WERI-Rb-1 (cell line): ENCODE results near the gene OTULINL.

Experiments
- DNase-seq: peaks from one replicate; pipeline ENCODE4 v3.0.0-alpha.2; 2020
- H3K27ac ChIP-seq: fragments of 250-450 bp; sonication (Bioruptor Pico); 2 replicates; pipeline ENCODE4 v1.5.1; 2020; ENCODE audit warnings: mild to moderate bottlenecking, moderate library complexity
- H3K27me3 ChIP-seq: fragments of 250-450 bp; sonication (Bioruptor Pico); 2 replicates; pipeline ENCODE4 v1.5.1; 2021; ENCODE audit warnings: mild to moderate bottlenecking, low read depth, moderate library complexity; ENCODE audit not compliant: insufficient read depth, severe bottlenecking
- H3K36me3 ChIP-seq: fragments of 250-450 bp; sonication (Bioruptor Pico); 2 replicates; pipeline ENCODE4 v1.5.1; 2020; ENCODE audit warnings: mild to moderate bottlenecking, moderate library complexity
- H3K4me3 ChIP-seq: 2 replicates; pipeline ENCODE4 v1.5.1; 2011; ENCODE audit warnings: low read depth, mild to moderate bottlenecking, control low read depth, low read length
- H3K9me3 ChIP-seq: fragments of 250-450 bp; sonication (Bioruptor Pico); 2 replicates; pipeline ENCODE4 v1.5.1; 2021; ENCODE audit warnings: mild to moderate bottlenecking, moderate library complexity; ENCODE audit not compliant: severe bottlenecking
- TF ChIP-seq, protein P1 (sequence below): IDR thresholded peaks from 2 replicates; pipeline ENCODE4 v1.5.1; 2011; ENCODE audit warnings: low read depth, mild to moderate bottlenecking, control low read depth, inconsistent platforms, low read length

OTULINL gene

GRCh38 chr5:14577079-14577725 is 4.4 kb upstream of the OTULINL start:
- no peaks in the 10 kb centered on the region for H3K27me3 ChIP-seq
- TF ChIP-seq, protein P1, sequence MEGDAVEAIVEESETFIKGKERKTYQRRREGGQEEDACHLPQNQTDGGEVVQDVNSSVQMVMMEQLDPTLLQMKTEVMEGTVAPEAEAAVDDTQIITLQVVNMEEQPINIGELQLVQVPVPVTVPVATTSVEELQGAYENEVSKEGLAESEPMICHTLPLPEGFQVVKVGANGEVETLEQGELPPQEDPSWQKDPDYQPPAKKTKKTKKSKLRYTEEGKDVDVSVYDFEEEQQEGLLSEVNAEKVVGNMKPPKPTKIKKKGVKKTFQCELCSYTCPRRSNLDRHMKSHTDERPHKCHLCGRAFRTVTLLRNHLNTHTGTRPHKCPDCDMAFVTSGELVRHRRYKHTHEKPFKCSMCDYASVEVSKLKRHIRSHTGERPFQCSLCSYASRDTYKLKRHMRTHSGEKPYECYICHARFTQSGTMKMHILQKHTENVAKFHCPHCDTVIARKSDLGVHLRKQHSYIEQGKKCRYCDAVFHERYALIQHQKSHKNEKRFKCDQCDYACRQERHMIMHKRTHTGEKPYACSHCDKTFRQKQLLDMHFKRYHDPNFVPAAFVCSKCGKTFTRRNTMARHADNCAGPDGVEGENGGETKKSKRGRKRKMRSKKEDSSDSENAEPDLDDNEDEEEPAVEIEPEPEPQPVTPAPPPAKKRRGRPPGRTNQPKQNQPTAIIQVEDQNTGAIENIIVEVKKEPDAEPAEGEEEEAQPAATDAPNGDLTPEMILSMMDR: no peak
- DNase-seq: no peak
- H3K4me3 ChIP-seq: no peak overlapping the region
- H3K9me3 ChIP-seq: peaks cover 11% of the 10 kb centered on the region
- H3K36me3 ChIP-seq: no peaks in the 10 kb centered on the region
- H3K27ac ChIP-seq: no peak overlapping the region

DNA sequence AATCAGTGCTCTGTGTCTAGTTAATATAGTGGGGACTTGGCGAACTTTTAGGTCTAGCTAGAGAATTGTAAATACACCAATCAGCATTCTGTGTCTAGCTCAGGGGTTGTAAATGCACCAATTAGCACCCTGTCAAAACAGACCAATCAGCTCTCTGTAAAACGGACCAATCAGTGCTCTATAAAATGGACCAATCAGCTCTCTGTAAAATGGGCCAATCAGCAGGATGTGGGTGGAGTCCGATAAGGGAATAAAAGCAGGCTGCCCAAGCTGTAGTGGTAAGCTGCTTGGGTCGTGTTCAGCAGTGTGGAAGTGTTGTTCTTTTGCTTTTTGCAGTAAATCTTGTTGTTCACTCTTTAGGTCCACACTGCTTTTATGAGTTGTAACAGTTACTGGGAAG is 3.6 kb upstream of the OTULINL start:
- Histone ChIP-seq H3K36me3 (no peaks in the 10 kb centered on the region), H3K4me3 (no peak overlapping the region), H3K27me3 (no peaks in the 10 kb centered on the region), H3K9me3 (peaks cover 11% of the 10 kb centered on the region), H3K27ac (no peak overlapping the region)
- TF ChIP-seq, protein P1: no peak
- DNase-seq: no peak

GRCh38 chr5:14579246-14579645 is 2.3 kb upstream of the OTULINL start:
- peaks cover 8% of the 10 kb centered on the region for H3K9me3 ChIP-seq
- no peak overlapping the region for H3K4me3 ChIP-seq
- no peaks in the 10 kb centered on the region for H3K27me3 ChIP-seq
- no peak for DNase-seq
- H3K36me3 ChIP-seq: peaks cover 4% of the 10 kb centered on the region; the same call in 1 of the 2 replicates
- TF ChIP-seq, protein P1: no peak
- no peak overlapping the region for H3K27ac ChIP-seq

DNA sequence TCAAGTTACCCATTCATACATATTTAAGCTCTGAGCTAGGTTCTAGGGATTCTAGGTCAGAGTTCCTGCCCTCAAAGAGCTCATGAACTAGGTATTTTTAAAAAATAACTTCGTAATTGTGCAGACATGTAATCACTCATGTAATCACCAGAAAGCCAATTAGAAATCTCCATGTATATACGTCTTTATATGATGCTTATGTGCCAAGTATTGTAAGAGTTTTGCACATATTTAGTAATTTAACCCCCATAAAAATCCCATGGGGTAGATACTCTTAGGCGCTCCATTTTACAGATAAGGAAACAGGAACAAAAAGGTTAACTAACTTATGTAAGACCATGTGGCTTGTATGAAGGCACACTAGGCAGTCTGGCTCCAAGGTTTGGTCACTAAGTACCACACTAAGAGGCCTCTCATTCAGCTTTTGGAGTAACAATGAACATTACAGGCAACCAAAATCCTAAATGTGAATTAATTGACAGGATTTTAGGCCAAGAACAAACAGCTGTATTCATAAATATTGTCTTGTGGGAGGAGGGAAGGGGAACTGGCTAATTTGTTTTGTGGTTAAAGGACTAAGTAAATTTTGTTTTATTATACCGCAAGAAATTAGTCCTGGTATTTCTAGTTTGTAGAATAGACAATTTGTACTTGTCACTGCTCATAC is 1.7 kb upstream of the OTULINL start:
- Histone ChIP-seq H3K27ac (no peak overlapping the region), H3K4me3 (no peak overlapping the region), H3K27me3 (no peaks in the 10 kb centered on the region), H3K9me3 (peaks cover 8% of the 10 kb centered on the region), H3K36me3 (peaks cover 4% of the 10 kb centered on the region; the same call in 1 of the 2 replicates)
- no peak for DNase-seq
- TF ChIP-seq, protein P1: no peak

- Histone ChIP-seq H3K27ac (no peak overlapping the region), H3K36me3 (peaks cover 4% of the 10 kb centered on the region; the same call in 1 of the 2 replicates), H3K27me3 (no peaks in the 10 kb centered on the region), H3K9me3 (peaks cover 8% of the 10 kb centered on the region), H3K4me3 (no peak overlapping the region)
- DNase-seq: no peak
- TF ChIP-seq, protein P1: no peak
Measured at GRCh38 chr5:14580398-14581034, 1.1 kb upstream of the OTULINL start.
